GM23338 (cell line): ENCODE measurements around the gene AXIN1. TPM values are rescaled to one million over a fixed set of nuclear protein-coding genes. Genes with fewer than 3 reads are reported as not detected.
"Not testable (repeated sequence)": the region's sequence is repeated elsewhere in the genome, so short reads cannot be mapped to it uniquely, and the experiment has no call there.

Experiments used
- ATAC-seq: fragments of 200-7000 bp; cut with Tn5 transposase; 3 replicates; pipeline ENCODE4 v1.9.1; 2020
- DNase-seq: peaks from one replicate; pipeline ENCODE4 v3.0.0-alpha.2; 2015; ENCODE audit warnings: low spot score
- H2AFZ ChIP-seq: fragments of 200-600 bp; sonication (generic); 2 replicates; pipeline ENCODE4 v1.8.0; 2016; ENCODE audit warnings: antibody characterized with exemption, mild to moderate bottlenecking, moderate library complexity
- H3F3A ChIP-seq: fragments of 200-600 bp; sonication (generic); replicated peaks from 2 replicates; pipeline ENCODE4 v1.8.0; 2017; ENCODE audit warnings: antibody characterized with exemption, mixed run types, low read depth
- H3K27ac ChIP-seq: fragments of 200-600 bp; sonication (generic); 2 replicates; pipeline ENCODE4 v1.6.1; 2016; ENCODE audit warnings: low read depth
- H3K27me3 ChIP-seq: fragments of 200-600 bp; sonication (generic); 2 replicates; pipeline ENCODE4 v1.8.0; 2016; ENCODE audit warnings: mild to moderate bottlenecking, mixed run types, moderate library complexity; ENCODE audit not compliant: insufficient read depth
- H3K36me3 ChIP-seq: fragments of 200-600 bp; sonication (generic); 2 replicates; pipeline ENCODE4 v1.8.0; 2016; ENCODE audit warnings: mild to moderate bottlenecking; ENCODE audit not compliant: insufficient read depth
- H3K4me1 ChIP-seq: fragments of 200-600 bp; sonication (generic); 2 replicates; pipeline ENCODE4 v1.8.0; 2016; ENCODE audit warnings: mild to moderate bottlenecking, moderate library complexity; ENCODE audit not compliant: insufficient read depth
- H3K4me2 ChIP-seq: fragments of 200-600 bp; sonication (generic); 2 replicates; pipeline ENCODE4 v1.7.1; 2017; ENCODE audit warnings: mixed run types
- H3K4me3 ChIP-seq: fragments of 200-600 bp; sonication (generic); 2 replicates; pipeline ENCODE4 v1.6.1; 2016; ENCODE audit warnings: mixed run types
- H3K79me2 ChIP-seq: fragments of 200-600 bp; sonication (generic); replicated peaks from 2 replicates; pipeline ENCODE4 v1.8.0; 2017; ENCODE audit warnings: mild to moderate bottlenecking; ENCODE audit not compliant: insufficient read depth
- H3K9me2 ChIP-seq: fragments of 200-600 bp; sonication (generic); 2 replicates; pipeline ENCODE4 v1.8.0; 2017; ENCODE audit not compliant: insufficient read depth
- H4K20me1 ChIP-seq: fragments of 200-600 bp; sonication (generic); replicated peaks from 2 replicates; pipeline ENCODE4 v1.8.0; 2017; ENCODE audit warnings: mild to moderate bottlenecking; ENCODE audit not compliant: insufficient read depth
- H3K27ac Mint-ChIP-seq: 2 replicates; pipeline ENCODE4 v1.8.0; 2020; ENCODE audit warnings: inconsistent platforms, mild to moderate bottlenecking, moderate library complexity, mixed read lengths
- H3K27me3 Mint-ChIP-seq: 3 replicates; pipeline ENCODE4 v1.8.0; 2022; ENCODE audit warnings: low read depth, mild to moderate bottlenecking, moderate library complexity, mixed read lengths, inconsistent platforms; ENCODE audit not compliant: insufficient read depth, poor library complexity
- H3K36me3 Mint-ChIP-seq: 3 replicates; pipeline ENCODE4 v1.8.0; 2021; ENCODE audit warnings: low read depth, mild to moderate bottlenecking, inconsistent platforms, moderate library complexity, mixed read lengths
- H3K4me1 Mint-ChIP-seq: 3 replicates; pipeline ENCODE4 v1.8.0; 2020; ENCODE audit warnings: mild to moderate bottlenecking, inconsistent platforms, mixed read lengths
- H3K4me3 Mint-ChIP-seq: 3 replicates; pipeline ENCODE4 v1.8.0; 2021; ENCODE audit warnings: moderate library complexity, mild to moderate bottlenecking, inconsistent platforms, mixed read lengths
- H3K9me3 Mint-ChIP-seq: 3 replicates; pipeline ENCODE4 v1.8.0; 2020; ENCODE audit warnings: moderate library complexity, mild to moderate bottlenecking, inconsistent platforms, mixed read lengths
- CREB1 ChIP-seq: fragments of 250-450 bp; sonication (Bioruptor Pico); IDR thresholded peaks from 2 replicates; pipeline ENCODE4 v1.5.0; 2020; ENCODE audit warnings: low read depth, mild to moderate bottlenecking, moderate library complexity
- EZH2 ChIP-seq: fragments of 200-600 bp; sonication (generic); IDR thresholded peaks from one replicate; pipeline ENCODE4 v1.8.0; 2017; ENCODE audit warnings: antibody characterized with exemption, mild to moderate bottlenecking, low read depth; ENCODE audit not compliant: unreplicated experiment
- EZH2phosphoT487 ChIP-seq: fragments of 200-600 bp; sonication (generic); IDR thresholded peaks from one replicate; pipeline ENCODE4 v1.8.1; 2018; ENCODE audit warnings: antibody characterized with exemption; ENCODE audit not compliant: unreplicated experiment
- POLR2AphosphoS5 ChIP-seq: IDR thresholded peaks from 2 replicates; pipeline ENCODE4 v1.6.1; 2016; ENCODE audit warnings: antibody characterized with exemption, low read depth
- STAT1 ChIP-seq: IDR thresholded peaks from one replicate; pipeline ENCODE4 v1.6.1; 2016; ENCODE audit warnings: antibody characterized with exemption; ENCODE audit not compliant: unreplicated experiment
- ZNF331 ChIP-seq: fragments of 250-450 bp; sonication (Bioruptor Pico); IDR thresholded peaks from 2 replicates; pipeline ENCODE4 v1.5.0; 2020; ENCODE audit warnings: low read depth, mild to moderate bottlenecking, moderate library complexity
- polyA plus RNA-seq: library from polyadenylated mRNA; unstranded; fragments of >200 nt; fragmentation: Nextera tagmentation; extraction: Ambion mirVana; gene quantifications from 2 replicates; pipeline ENCODE4 v1.2.1, GENCODE V29; 2016
- total RNA-seq: library from RNA; depleted of rRNA; stranded (reverse); fragments of >200 nt; shearing (Covaris generic); gene quantifications from 2 replicates; pipeline ENCODE4 v1.2.3, GENCODE V29; 2014
- TF ChIP-seq, protein P1 (sequence below), 2 experiments: fragments of 200-600 bp in 1 of 2; sonication (generic) in 1 of 2; conservative IDR thresholded peaks; 2 replicates each; pipeline versions ENCODE4 v1.5.1 to v1.6.1; 2016 to 2017; ENCODE audit warnings: antibody characterized with exemption in 2 of 2, low read depth in 2 of 2, mild to moderate bottlenecking in 2 of 2, moderate library complexity in 1 of 2
- TF ChIP-seq, protein P2 (sequence below): fragments of 250-450 bp; sonication (Bioruptor Pico); IDR thresholded peaks from 2 replicates; pipeline ENCODE4 v1.5.0; 2020; ENCODE audit warnings: mild to moderate bottlenecking, moderate library complexity

AXIN1 gene
- total and polyA plus RNA-seq, 2 experiments from 2014 or later: 14.3 to 54.5 TPM

DNA sequence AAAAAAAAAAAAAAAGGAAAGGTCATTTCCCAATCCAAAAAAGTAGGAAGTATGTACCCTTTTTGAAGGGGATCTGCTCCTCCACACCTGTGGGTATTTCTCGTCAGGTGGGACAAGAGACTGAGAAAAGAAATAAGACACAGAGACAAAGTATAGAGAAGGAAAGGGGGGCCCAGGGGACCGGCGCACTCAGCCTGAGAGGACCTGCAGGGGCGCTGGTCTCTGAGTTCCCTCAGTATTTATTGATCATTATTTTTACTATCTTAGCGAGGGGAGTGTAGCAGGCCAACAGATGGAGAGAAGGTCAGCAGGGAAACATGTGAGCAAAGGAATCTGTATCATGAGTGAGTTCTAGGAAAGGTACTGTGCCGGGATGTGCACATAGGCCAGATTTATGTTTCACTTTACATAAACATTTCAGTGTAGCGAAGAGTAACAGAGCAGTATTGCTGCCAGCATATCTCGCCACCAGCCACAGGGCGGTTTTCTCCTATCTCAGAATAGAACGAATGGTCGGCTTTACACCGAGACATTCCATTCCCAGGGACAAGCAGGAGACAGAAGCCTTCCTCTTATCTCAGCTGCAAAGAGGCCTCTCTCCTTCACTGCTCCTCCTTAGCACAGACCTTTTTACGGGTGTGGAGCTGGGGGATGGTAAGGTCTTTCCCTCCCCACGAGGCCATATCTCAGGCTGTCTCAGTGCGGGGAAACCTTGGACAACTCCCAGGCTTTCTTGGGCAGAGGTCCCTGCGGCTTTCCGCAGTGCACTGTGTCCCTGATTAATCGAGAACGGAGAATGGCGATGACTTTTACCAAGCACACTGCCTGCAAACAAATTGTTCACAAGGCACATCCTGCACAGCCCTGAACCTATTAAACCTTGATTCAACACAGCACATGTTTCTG is 35.5 kb upstream of the AXIN1 start:
- ATAC-seq, H3K4me3 ChIP-seq, H3K27me3 ChIP-seq, H4K20me1 ChIP-seq, DNase-seq, H2AFZ ChIP-seq, H3K79me2 ChIP-seq, H3K4me3 Mint-ChIP-seq, H3K36me3 ChIP-seq, H3K9me2 ChIP-seq, H3K4me2 ChIP-seq: not testable (repeated sequence)
- Histone ChIP-seq H3K27ac (peak overlapping the region; percentile 36; the same call in 1 of the 2 replicates), H3F3A (peaks cover 27% of the 10 kb centered on the region), H3K4me1 (peaks cover 32% of the 10 kb centered on the region)
- TF ChIP-seq, protein P1, sequence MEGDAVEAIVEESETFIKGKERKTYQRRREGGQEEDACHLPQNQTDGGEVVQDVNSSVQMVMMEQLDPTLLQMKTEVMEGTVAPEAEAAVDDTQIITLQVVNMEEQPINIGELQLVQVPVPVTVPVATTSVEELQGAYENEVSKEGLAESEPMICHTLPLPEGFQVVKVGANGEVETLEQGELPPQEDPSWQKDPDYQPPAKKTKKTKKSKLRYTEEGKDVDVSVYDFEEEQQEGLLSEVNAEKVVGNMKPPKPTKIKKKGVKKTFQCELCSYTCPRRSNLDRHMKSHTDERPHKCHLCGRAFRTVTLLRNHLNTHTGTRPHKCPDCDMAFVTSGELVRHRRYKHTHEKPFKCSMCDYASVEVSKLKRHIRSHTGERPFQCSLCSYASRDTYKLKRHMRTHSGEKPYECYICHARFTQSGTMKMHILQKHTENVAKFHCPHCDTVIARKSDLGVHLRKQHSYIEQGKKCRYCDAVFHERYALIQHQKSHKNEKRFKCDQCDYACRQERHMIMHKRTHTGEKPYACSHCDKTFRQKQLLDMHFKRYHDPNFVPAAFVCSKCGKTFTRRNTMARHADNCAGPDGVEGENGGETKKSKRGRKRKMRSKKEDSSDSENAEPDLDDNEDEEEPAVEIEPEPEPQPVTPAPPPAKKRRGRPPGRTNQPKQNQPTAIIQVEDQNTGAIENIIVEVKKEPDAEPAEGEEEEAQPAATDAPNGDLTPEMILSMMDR (conservative IDR thresholded peaks at IDR 0.05; ENCODE audit: low read depth in 2 of 2): peak in 1 of 2 experiments; percentile 23; a peak in 3 of 4 replicates
- H3K36me3 Mint-ChIP-seq: peaks cover 21% of the 10 kb centered on the region; the same call in 2 of the 3 replicates
- H3K4me1 Mint-ChIP-seq: peaks cover 42% of the 10 kb centered on the region
- peaks cover 43% of the 10 kb centered on the region for H3K27me3 Mint-ChIP-seq
- peaks cover 15% of the 10 kb centered on the region for H3K9me3 Mint-ChIP-seq
- peak overlapping the region; percentile 87; the same call in 1 of the 2 replicates for H3K27ac Mint-ChIP-seq

DNA sequence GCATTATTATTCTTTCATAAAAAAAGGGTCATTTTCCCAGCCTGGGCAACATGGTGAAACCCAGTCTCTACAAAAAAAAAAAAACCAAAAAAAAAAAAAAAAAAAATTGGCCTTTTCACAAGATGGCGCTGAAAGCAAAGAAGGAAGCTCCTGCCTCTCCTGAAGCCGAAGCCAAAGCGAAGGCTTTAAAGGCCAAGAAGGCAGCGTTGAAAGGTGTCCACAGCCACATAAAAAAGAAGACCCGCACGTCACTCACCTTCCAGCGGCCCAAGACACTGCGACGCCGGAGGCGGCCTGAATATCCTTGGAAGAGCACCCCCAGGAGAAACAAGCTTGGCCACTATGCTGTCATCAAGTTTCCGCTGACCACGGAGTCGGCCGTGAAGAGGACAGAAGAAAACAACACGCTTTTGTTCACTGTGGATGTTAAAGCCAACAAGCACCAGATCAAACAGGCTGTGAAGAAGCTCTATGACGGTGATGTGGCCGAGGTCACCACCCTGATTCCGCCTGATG is 34.2 kb upstream of the AXIN1 start:
- DNase-seq: no peak
- Histone ChIP-seq H3K4me1 (peaks cover 35% of the 10 kb centered on the region), H3K36me3 (no peaks in the 10 kb centered on the region), H3K79me2 (no peaks in the 10 kb centered on the region), H3K9me2 (no peaks in the 10 kb centered on the region), H3K4me2 (peak overlapping the region; percentile 35; the same call in 1 of the 2 replicates), H3K27me3 (no peaks in the 10 kb centered on the region), H2AFZ (no peak overlapping the region), H3F3A (peaks cover 32% of the 10 kb centered on the region), H4K20me1 (no peaks in the 10 kb centered on the region), H3K4me3 (no peak overlapping the region), H3K27ac (no peak overlapping the region)
- Mint-ChIP-seq H3K4me3 (no peak overlapping the region), H3K9me3 (peaks cover 1% of the 10 kb centered on the region; the same call in 2 of the 3 replicates), H3K4me1 (peaks cover 42% of the 10 kb centered on the region), H3K27ac (no peak overlapping the region; the same call in 1 of the 2 replicates), H3K27me3 (peaks cover 43% of the 10 kb centered on the region), H3K36me3 (peaks cover 9% of the 10 kb centered on the region; the same call in 1 of the 3 replicates)
- no peak for ATAC-seq
- no peak for TF ChIP-seq STAT1
- no peak for TF ChIP-seq POLR2AphosphoS5
- TF ChIP-seq, protein P2, sequence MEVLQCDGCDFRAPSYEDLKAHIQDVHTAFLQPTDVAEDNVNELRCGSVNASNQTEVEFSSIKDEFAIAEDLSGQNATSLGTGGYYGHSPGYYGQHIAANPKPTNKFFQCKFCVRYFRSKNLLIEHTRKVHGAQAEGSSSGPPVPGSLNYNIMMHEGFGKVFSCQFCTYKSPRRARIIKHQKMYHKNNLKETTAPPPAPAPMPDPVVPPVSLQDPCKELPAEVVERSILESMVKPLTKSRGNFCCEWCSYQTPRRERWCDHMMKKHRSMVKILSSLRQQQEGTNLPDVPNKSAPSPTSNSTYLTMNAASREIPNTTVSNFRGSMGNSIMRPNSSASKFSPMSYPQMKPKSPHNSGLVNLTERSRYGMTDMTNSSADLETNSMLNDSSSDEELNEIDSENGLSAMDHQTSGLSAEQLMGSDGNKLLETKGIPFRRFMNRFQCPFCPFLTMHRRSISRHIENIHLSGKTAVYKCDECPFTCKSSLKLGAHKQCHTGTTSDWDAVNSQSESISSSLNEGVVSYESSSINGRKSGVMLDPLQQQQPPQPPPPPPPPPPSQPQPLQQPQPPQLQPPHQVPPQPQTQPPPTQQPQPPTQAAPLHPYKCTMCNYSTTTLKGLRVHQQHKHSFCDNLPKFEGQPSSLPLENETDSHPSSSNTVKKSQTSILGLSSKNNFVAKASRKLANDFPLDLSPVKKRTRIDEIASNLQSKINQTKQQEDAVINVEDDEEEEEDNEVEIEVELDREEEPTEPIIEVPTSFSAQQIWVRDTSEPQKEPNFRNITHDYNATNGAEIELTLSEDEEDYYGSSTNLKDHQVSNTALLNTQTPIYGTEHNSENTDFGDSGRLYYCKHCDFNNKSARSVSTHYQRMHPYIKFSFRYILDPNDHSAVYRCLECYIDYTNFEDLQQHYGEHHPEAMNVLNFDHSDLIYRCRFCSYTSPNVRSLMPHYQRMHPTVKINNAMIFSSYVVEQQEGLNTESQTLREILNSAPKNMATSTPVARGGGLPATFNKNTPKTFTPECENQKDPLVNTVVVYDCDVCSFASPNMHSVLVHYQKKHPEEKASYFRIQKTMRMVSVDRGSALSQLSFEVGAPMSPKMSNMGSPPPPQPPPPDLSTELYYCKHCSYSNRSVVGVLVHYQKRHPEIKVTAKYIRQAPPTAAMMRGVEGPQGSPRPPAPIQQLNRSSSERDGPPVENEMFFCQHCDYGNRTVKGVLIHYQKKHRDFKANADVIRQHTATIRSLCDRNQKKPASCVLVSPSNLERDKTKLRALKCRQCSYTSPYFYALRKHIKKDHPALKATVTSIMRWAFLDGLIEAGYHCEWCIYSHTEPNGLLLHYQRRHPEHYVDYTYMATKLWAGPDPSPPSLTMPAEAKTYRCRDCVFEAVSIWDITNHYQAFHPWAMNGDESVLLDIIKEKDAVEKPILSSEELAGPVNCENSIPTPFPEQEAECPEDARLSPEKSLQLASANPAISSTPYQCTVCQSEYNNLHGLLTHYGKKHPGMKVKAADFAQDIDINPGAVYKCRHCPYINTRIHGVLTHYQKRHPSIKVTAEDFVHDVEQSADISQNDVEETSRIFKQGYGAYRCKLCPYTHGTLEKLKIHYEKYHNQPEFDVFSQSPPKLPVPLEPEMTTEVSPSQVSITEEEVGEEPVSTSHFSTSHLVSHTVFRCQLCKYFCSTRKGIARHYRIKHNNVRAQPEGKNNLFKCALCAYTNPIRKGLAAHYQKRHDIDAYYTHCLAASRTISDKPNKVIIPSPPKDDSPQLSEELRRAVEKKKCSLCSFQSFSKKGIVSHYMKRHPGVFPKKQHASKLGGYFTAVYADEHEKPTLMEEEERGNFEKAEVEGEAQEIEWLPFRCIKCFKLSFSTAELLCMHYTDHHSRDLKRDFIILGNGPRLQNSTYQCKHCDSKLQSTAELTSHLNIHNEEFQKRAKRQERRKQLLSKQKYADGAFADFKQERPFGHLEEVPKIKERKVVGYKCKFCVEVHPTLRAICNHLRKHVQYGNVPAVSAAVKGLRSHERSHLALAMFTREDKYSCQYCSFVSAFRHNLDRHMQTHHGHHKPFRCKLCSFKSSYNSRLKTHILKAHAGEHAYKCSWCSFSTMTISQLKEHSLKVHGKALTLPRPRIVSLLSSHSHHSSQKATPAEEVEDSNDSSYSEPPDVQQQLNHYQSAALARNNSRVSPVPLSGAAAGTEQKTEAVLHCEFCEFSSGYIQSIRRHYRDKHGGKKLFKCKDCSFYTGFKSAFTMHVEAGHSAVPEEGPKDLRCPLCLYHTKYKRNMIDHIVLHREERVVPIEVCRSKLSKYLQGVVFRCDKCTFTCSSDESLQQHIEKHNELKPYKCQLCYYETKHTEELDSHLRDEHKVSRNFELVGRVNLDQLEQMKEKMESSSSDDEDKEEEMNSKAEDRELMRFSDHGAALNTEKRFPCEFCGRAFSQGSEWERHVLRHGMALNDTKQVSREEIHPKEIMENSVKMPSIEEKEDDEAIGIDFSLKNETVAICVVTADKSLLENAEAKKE (CRISPR knock-in tag): no peak
- no peak for TF ChIP-seq CREB1 (CRISPR knock-in tag)
- TF ChIP-seq EZH2phosphoT487: no peak
- no peak for TF ChIP-seq EZH2
- TF ChIP-seq, protein P1 (conservative IDR thresholded peaks at IDR 0.05; ENCODE audit: low read depth in 2 of 2): peak; percentile 21 to 42; a peak in 3 of 4 replicates
- no peak for TF ChIP-seq ZNF331 (CRISPR knock-in tag)
